OCI-LY7 (cell line): ENCODE results near the gene AFDN. TPM values are rescaled to one million over a fixed set of nuclear protein-coding genes. Genes with fewer than 3 reads are reported as not detected.

Source experiments
- BruUV-seq: library from RNA; stranded (reverse); fragments of 400-500 nt; replicated peaks from 2 replicates; lab custom pipeline; 2021; lab: Mats Ljungman, UMichigan
- CTCF ChIA-PET: fragments of 300-600 bp; sonication (Branson Sonifier 250); formaldehyde crosslinking; loops from one replicate; lab custom pipeline; 2022; ENCODE audit warnings: antibody characterized with exemption; ENCODE audit not compliant: unreplicated experiment; lab: Charles Lee
- POLR2A ChIA-PET: fragments of 300-600 bp; sonication (Branson Sonifier 250); formaldehyde crosslinking; loops from one replicate; lab custom pipeline; 2022; ENCODE audit warnings: antibody characterized with exemption; lab: Charles Lee
- DNase-seq: peaks from one replicate; pipeline ENCODE4 v3.0.0-alpha.2; 2015; ENCODE audit warnings: low spot score
- H2AFZ ChIP-seq: fragments of 200-600 bp; sonication (generic), shearing (Covaris generic); 2 replicates; pipeline ENCODE4 v1.6.1; 2014; ENCODE audit warnings: mild to moderate bottlenecking, antibody characterized with exemption, low read length, moderate library complexity
- H3K27ac ChIP-seq: fragments of 200-600 bp; sonication (generic); 2 replicates; pipeline ENCODE4 v1.5.1; 2014; ENCODE audit warnings: mixed run types, low read depth, mild to moderate bottlenecking, moderate library complexity, low read length, inconsistent platforms; ENCODE audit not compliant: poor library complexity, severe bottlenecking
- H3K36me3 ChIP-seq: fragments of 200-600 bp; sonication (generic); 2 replicates; pipeline ENCODE4 v1.6.1; 2014; ENCODE audit warnings: mild to moderate bottlenecking, antibody characterized with exemption, low read length, moderate library complexity, mixed read lengths; ENCODE audit not compliant: insufficient read depth
- H3K4me1 ChIP-seq: fragments of 200-600 bp; sonication (generic); 2 replicates; pipeline ENCODE4 v1.5.1; 2014; ENCODE audit warnings: mild to moderate bottlenecking, low read length; ENCODE audit not compliant: insufficient read depth, poor library complexity, severe bottlenecking
- H3K4me2 ChIP-seq: fragments of 200-600 bp; sonication (generic); 2 replicates; pipeline ENCODE4 v1.6.1; 2014; ENCODE audit warnings: mild to moderate bottlenecking, low read length
- H3K4me3 ChIP-seq: fragments of 200-600 bp; sonication (generic); 2 replicates; pipeline ENCODE4 v1.5.1; 2014; ENCODE audit warnings: mild to moderate bottlenecking, low read depth, low read length; ENCODE audit not compliant: poor library complexity, severe bottlenecking
- H3K79me2 ChIP-seq: fragments of 200-600 bp; sonication (generic); 2 replicates; pipeline ENCODE4 v1.6.1; 2016; ENCODE audit warnings: low read depth, mild to moderate bottlenecking, low read length, moderate library complexity, mixed read lengths; ENCODE audit not compliant: insufficient read depth
- H3K9me2 ChIP-seq: fragments of 200-600 bp; sonication (generic); 2 replicates; pipeline ENCODE4 v1.6.1; 2016; ENCODE audit warnings: mild to moderate bottlenecking, low read length, mixed read lengths; ENCODE audit not compliant: insufficient read depth
- H3K9me3 ChIP-seq: fragments of 200-600 bp; sonication (generic); 2 replicates; pipeline ENCODE4 v1.6.1; 2014; ENCODE audit warnings: mild to moderate bottlenecking, mixed run types, low read length, mixed read lengths
- H4K20me1 ChIP-seq: fragments of 200-600 bp; sonication (generic); 2 replicates; pipeline ENCODE4 v1.6.1; 2014; ENCODE audit warnings: mild to moderate bottlenecking, antibody characterized with exemption, low read length, moderate library complexity, mixed read lengths; ENCODE audit not compliant: insufficient read depth
- EZH2phosphoT487 ChIP-seq: fragments of 200-600 bp; sonication (generic); IDR thresholded peaks from 2 replicates; pipeline ENCODE4 v1.6.1; 2018; ENCODE audit warnings: low read depth, borderline replicate concordance, mild to moderate bottlenecking, mixed run types, antibody characterized with exemption, low read length, moderate library complexity, mixed read lengths
- intact Hi-C: fragments of 100-400 bp; cut with micrococcal nuclease; formaldehyde crosslinking; loops from one replicate; pipeline ENCODE4 v1.10.0; 2022; ENCODE audit not compliant: unreplicated experiment
- total RNA-seq, 2 experiments: library from RNA; depleted of rRNA in 1 of 2; stranded (reverse); fragments of >200 nt in 1 of 2; shearing (Covaris generic) in 1 of 2; gene quantifications; 2 replicates each; pipeline ENCODE4 v1.2.3, GENCODE V29; 2014 to 2022
- TF ChIP-seq, protein P1 (sequence below): fragments of 200-600 bp; sonication (generic); conservative IDR thresholded peaks from 2 replicates; pipeline ENCODE4 v1.5.1; 2014; ENCODE audit warnings: mild to moderate bottlenecking, antibody characterized with exemption, low read length, moderate library complexity, mixed read lengths

AFDN gene
- total RNA-seq, 2 experiments from 2014 or later, result 43.6 to 71.6 TPM

DNA sequence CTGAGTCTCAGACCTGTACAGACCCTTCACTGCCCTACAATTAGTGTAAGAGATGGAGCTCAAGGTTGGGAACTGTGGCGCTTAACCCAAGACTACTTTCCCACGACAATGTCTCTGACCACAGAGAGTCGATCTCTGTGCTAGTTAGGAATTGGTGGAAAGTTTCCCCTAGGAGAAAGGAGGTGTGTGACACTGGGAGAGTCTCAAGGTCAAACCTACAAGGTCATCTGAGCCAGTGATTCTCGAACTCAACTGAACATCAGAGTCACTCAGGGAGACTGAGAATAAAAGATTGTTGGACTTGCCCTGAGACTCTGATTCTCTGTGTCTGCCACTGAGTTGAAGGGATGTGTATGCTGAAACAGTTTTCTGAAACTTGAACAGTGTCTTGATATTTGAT lies 9.7 kb upstream of the AFDN start:
- CTCF ChIA-PET, result no interaction called here
- Histone ChIP-seq H3K36me3 (no peaks in the 10 kb centered on the region), H2AFZ (no peak overlapping the region), H3K27ac (no peak overlapping the region), H3K79me2 (no peaks in the 10 kb centered on the region), H3K4me3 (no peak overlapping the region), H3K9me2 (no peaks in the 10 kb centered on the region), H3K4me1 (no peaks in the 10 kb centered on the region), H3K4me2 (no peak overlapping the region), H3K9me3 (no peaks in the 10 kb centered on the region), H4K20me1 (no peaks in the 10 kb centered on the region)
- TF ChIP-seq, protein P1, sequence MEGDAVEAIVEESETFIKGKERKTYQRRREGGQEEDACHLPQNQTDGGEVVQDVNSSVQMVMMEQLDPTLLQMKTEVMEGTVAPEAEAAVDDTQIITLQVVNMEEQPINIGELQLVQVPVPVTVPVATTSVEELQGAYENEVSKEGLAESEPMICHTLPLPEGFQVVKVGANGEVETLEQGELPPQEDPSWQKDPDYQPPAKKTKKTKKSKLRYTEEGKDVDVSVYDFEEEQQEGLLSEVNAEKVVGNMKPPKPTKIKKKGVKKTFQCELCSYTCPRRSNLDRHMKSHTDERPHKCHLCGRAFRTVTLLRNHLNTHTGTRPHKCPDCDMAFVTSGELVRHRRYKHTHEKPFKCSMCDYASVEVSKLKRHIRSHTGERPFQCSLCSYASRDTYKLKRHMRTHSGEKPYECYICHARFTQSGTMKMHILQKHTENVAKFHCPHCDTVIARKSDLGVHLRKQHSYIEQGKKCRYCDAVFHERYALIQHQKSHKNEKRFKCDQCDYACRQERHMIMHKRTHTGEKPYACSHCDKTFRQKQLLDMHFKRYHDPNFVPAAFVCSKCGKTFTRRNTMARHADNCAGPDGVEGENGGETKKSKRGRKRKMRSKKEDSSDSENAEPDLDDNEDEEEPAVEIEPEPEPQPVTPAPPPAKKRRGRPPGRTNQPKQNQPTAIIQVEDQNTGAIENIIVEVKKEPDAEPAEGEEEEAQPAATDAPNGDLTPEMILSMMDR, result no peak
- TF ChIP-seq EZH2phosphoT487, result no peak
- BruUV-seq, result no TSS peak
- no peak for DNase-seq
- POLR2A ChIA-PET, result interaction anchor here (1.1 kb wide), 1 partner anchor 118 kb away, joined by 3 read pairs; no protein-coding TSS in a partner anchor
- intact Hi-C loops, result no loop called here

DNA sequence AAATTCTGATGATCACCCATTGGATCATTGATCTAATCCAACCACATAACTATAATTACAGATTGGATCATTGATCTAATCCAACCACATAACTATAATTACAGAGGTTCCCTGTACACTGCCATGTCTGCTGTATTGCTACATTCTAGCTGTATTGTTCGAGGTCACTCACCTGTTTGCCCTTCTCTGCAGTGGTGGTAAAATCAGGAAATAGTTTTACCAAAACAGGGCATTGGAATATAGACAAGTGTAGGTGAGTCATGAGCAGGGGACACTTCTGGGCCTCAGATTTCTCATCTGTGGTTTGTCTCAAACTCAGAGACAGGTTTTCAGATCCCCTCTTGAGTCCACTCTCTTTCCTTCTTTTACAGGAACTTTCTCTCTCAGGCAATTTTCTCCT lies 9.0 kb upstream of the AFDN start:
- CTCF ChIA-PET, result no interaction called here
- H3K27ac ChIP-seq, result no peak overlapping the region
- H4K20me1 ChIP-seq, result no peaks in the 10 kb centered on the region
- H3K9me2 ChIP-seq, result no peaks in the 10 kb centered on the region
- POLR2A ChIA-PET, result interaction anchor here (0.5 to 0.7 kb wide), 3 partner anchors 10 to 451 kb away, joined by 3 to 4 read pairs (median 3); no protein-coding TSS in a partner anchor
- H3K4me2 ChIP-seq, result no peak overlapping the region
- DNase-seq, result no peak
- H3K4me3 ChIP-seq, result no peak overlapping the region
- H2AFZ ChIP-seq, result no peak overlapping the region
- H3K9me3 ChIP-seq, result no peaks in the 10 kb centered on the region
- no peak for TF ChIP-seq EZH2phosphoT487
- TF ChIP-seq, protein P1, result no peak
- no peaks in the 10 kb centered on the region for H3K79me2 ChIP-seq
- BruUV-seq, result no TSS peak
- H3K4me1 ChIP-seq, result no peaks in the 10 kb centered on the region
- H3K36me3 ChIP-seq, result no peaks in the 10 kb centered on the region
- intact Hi-C loops, result no loop called here

DNA sequence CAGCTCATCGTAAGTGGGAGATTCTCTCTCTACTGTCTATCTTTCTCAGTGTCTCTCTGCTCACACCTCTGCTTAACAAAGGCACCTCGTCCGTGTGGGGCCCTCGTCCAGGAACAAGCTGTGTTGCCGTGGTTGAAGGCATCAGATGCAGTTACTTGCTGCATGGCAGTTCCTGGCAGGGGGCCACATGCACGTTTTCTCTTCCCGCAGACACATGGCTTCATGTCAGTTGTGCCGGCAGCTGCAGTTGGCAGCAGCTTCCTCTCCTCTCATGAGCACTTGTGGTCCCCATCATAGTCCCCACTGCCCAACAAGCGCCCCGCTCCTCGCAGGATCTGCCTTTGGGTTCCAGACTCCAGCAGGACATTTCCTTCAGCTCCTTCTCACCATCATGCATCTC lies 7.1 kb upstream of the AFDN start:
- H3K36me3 ChIP-seq, result no peaks in the 10 kb centered on the region
- H2AFZ ChIP-seq, result no peak overlapping the region
- DNase-seq, result no peak
- TF ChIP-seq, protein P1, result no peak
- TF ChIP-seq EZH2phosphoT487, result no peak
- no peaks in the 10 kb centered on the region for H4K20me1 ChIP-seq
- no peaks in the 10 kb centered on the region for H3K4me1 ChIP-seq
- H3K27ac ChIP-seq, result no peak overlapping the region
- H3K79me2 ChIP-seq, result no peaks in the 10 kb centered on the region
- ChIA-PET CTCF (no interaction called here), POLR2A (interaction anchor here (0.7 kb wide), 1 partner anchor 14 kb away, joined by 5 read pairs; no protein-coding TSS in a partner anchor)
- H3K4me3 ChIP-seq, result no peak overlapping the region
- H3K9me2 ChIP-seq, result no peaks in the 10 kb centered on the region
- BruUV-seq, result no TSS peak
- intact Hi-C loops, result no loop called here
- H3K4me2 ChIP-seq, result no peak overlapping the region
- H3K9me3 ChIP-seq, result no peaks in the 10 kb centered on the region
